WTC11 (cell line): ENCODE results near the gene IRF2. TPM values are rescaled to one million over a fixed set of nuclear protein-coding genes. Genes with fewer than 3 reads are reported as not detected.
A peak's percentile ranks its signal among the peaks of the same experiment; 100 is the strongest.

ENCODE experiments used
- ATAC-seq: fragments of 200-7000 bp; cut with Tn5 transposase; 2 replicates; pipeline ENCODE4 v1.10.0; 2021; ENCODE audit warnings: mild to moderate bottlenecking, moderate library complexity
- CTCF ChIA-PET: fragments of 300-600 bp; sonication (Branson Sonifier 250); formaldehyde crosslinking; loops from one replicate; lab custom pipeline; 2021; ENCODE audit warnings: antibody characterized with exemption; lab: Charles Lee
- POLR2A ChIA-PET: fragments of 350-600 bp; sonication (Branson Sonifier 250); formaldehyde crosslinking; loops from one replicate; lab custom pipeline; 2021; ENCODE audit warnings: antibody characterized with exemption; lab: Charles Lee
- DNase-seq: peaks from one replicate; pipeline ENCODE4 v3.0.0; 2021; ENCODE audit warnings: low spot score
- H3K27ac Mint-ChIP-seq: 2 replicates; pipeline ENCODE4 v1.8.0; 2021; ENCODE audit warnings: mixed read lengths
- H3K27me3 Mint-ChIP-seq: 2 replicates; pipeline ENCODE4 v1.8.0; 2021; ENCODE audit warnings: low read depth, mild to moderate bottlenecking, moderate library complexity, mixed read lengths
- H3K36me3 Mint-ChIP-seq: 2 replicates; pipeline ENCODE4 v1.8.0; 2021; ENCODE audit warnings: mixed read lengths
- H3K4me1 Mint-ChIP-seq: 2 replicates; pipeline ENCODE4 v1.8.0; 2022; ENCODE audit warnings: mixed read lengths
- H3K4me3 Mint-ChIP-seq: 2 replicates; pipeline ENCODE4 v1.8.0; 2021; ENCODE audit warnings: mild to moderate bottlenecking, moderate library complexity, mixed read lengths
- H3K9me3 Mint-ChIP-seq: 2 replicates; pipeline ENCODE4 v1.8.0; 2021; ENCODE audit warnings: mixed read lengths
- CREB1 ChIP-seq: sonication (generic); formaldehyde crosslinking; IDR thresholded peaks from 2 replicates; pipeline ENCODE4 v1.8.0; 2023; ENCODE audit warnings: mild to moderate bottlenecking, missing genetic modification reagents
- EMX1 ChIP-seq: fragments of 250-450 bp; sonication (Bioruptor Pico); IDR thresholded peaks from 2 replicates; pipeline ENCODE4 v1.8.0; 2021; ENCODE audit warnings: mild to moderate bottlenecking
- ESRRA ChIP-seq: sonication (generic); formaldehyde crosslinking; IDR thresholded peaks from 2 replicates; pipeline ENCODE4 v1.8.1; 2022; ENCODE audit warnings: mild to moderate bottlenecking, missing genetic modification reagents, borderline replicate concordance
- ETV6 ChIP-seq: sonication (generic); formaldehyde crosslinking; IDR thresholded peaks from 2 replicates; pipeline ENCODE4 v1.8.1; 2022; ENCODE audit warnings: mild to moderate bottlenecking, missing genetic modification reagents
- FOXK1 ChIP-seq: sonication (generic); formaldehyde crosslinking; IDR thresholded peaks from 2 replicates; pipeline ENCODE4 v1.8.0; 2022; ENCODE audit warnings: mild to moderate bottlenecking, moderate library complexity, missing genetic modification reagents
- GABPB1 ChIP-seq: sonication (generic); formaldehyde crosslinking; IDR thresholded peaks from 2 replicates; pipeline ENCODE4 v1.8.1; 2023; ENCODE audit warnings: mild to moderate bottlenecking, missing genetic modification reagents
- NR2C2 ChIP-seq: sonication (generic); formaldehyde crosslinking; IDR thresholded peaks from 2 replicates; pipeline ENCODE4 v1.8.0; 2022; ENCODE audit warnings: mild to moderate bottlenecking, missing genetic modification reagents
- RORB ChIP-seq: fragments of 250-450 bp; sonication (Bioruptor Pico); IDR thresholded peaks from 2 replicates; pipeline ENCODE4 v1.9.0; 2021; ENCODE audit warnings: mild to moderate bottlenecking
- ZNF121 ChIP-seq: sonication (generic); formaldehyde crosslinking; IDR thresholded peaks from 2 replicates; pipeline ENCODE4 v1.8.0; 2023; ENCODE audit warnings: missing genetic modification reagents
- ZNF671 ChIP-seq: fragments of 250-450 bp; sonication (Bioruptor Pico); IDR thresholded peaks from 2 replicates; pipeline ENCODE4 v1.8.0; 2021; ENCODE audit warnings: mild to moderate bottlenecking
- total RNA-seq: library from RNA; stranded (reverse); gene quantifications from 3 replicates; pipeline ENCODE4 v1.2.3, GENCODE V29; 2021
- TF ChIP-seq, protein P1 (sequence below): sonication (generic); formaldehyde crosslinking; IDR thresholded peaks from 2 replicates; pipeline ENCODE4 v1.8.0; 2022; ENCODE audit warnings: mild to moderate bottlenecking, missing genetic modification reagents
- TF ChIP-seq, protein P2 (sequence below): fragments of 250-450 bp; sonication (Bioruptor Pico); IDR thresholded peaks from 2 replicates; pipeline ENCODE4 v1.9.0; 2021; ENCODE audit warnings: mild to moderate bottlenecking, borderline replicate concordance
- TF ChIP-seq, protein P3 (sequence below): sonication (generic); formaldehyde crosslinking; IDR thresholded peaks from 2 replicates; pipeline ENCODE4 v1.8.1; 2023; ENCODE audit warnings: mild to moderate bottlenecking, missing genetic modification reagents
- TF ChIP-seq, protein P4 (sequence below): sonication (generic); formaldehyde crosslinking; IDR thresholded peaks from 2 replicates; pipeline ENCODE4 v1.8.1; 2022; ENCODE audit warnings: missing genetic modification reagents, borderline replicate concordance

The IRF2 gene
- total RNA-seq, 1 experiment from 2014 or later: 11.8 TPM

DNA sequence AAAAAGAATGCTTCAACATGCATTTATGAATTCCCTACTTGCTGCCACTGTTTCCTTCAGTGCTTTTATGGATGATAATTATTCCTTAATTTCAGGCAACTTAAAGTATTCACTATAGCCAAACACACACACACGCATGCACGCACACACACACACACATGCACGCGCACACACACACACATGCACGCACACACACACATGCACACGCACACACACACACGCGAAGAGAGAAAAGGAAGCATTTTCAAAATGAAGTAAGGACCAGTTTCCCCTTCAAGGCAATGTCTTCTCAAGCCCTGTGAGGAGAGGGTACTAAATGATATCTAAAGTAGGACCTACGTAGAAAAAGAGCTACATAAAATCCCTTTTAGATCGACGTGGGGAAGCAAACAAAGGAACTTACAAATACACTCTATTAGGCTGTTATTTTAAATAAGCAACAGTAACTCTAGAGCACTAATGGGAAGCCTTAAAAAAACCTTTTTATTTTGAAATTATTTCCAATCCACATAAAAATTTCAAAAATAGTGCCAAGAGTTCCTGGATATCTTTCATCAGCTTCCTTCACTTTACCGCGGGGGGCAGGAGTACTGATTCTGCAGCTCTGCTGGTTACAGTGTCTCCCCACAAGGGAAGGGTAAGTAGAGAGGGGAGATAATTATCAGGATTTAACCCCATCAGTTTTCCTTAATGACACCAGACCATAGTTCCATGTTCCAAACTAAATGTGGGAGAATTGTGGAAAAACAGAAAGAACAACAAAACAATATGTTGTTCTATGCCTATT is 13.7 kb downstream of the IRF2 start (continued):
- TF ChIP-seq GABPB1 (CRISPR knock-in tag) (no peak), ESRRA (CRISPR knock-in tag) (no peak), EMX1 (CRISPR knock-in tag) (no peak), CREB1 (no peak), RORB (CRISPR knock-in tag) (no peak)
- TF ChIP-seq, protein P1, sequence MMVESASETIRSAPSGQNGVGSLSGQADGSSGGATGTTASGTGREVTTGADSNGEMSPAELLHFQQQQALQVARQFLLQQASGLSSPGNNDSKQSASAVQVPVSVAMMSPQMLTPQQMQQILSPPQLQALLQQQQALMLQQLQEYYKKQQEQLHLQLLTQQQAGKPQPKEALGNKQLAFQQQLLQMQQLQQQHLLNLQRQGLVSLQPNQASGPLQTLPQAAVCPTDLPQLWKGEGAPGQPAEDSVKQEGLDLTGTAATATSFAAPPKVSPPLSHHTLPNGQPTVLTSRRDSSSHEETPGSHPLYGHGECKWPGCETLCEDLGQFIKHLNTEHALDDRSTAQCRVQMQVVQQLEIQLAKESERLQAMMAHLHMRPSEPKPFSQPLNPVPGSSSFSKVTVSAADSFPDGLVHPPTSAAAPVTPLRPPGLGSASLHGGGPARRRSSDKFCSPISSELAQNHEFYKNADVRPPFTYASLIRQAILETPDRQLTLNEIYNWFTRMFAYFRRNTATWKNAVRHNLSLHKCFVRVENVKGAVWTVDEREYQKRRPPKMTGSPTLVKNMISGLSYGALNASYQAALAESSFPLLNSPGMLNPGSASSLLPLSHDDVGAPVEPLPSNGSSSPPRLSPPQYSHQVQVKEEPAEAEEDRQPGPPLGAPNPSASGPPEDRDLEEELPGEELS (CRISPR knock-in tag): no peak
- TF ChIP-seq, protein P2, sequence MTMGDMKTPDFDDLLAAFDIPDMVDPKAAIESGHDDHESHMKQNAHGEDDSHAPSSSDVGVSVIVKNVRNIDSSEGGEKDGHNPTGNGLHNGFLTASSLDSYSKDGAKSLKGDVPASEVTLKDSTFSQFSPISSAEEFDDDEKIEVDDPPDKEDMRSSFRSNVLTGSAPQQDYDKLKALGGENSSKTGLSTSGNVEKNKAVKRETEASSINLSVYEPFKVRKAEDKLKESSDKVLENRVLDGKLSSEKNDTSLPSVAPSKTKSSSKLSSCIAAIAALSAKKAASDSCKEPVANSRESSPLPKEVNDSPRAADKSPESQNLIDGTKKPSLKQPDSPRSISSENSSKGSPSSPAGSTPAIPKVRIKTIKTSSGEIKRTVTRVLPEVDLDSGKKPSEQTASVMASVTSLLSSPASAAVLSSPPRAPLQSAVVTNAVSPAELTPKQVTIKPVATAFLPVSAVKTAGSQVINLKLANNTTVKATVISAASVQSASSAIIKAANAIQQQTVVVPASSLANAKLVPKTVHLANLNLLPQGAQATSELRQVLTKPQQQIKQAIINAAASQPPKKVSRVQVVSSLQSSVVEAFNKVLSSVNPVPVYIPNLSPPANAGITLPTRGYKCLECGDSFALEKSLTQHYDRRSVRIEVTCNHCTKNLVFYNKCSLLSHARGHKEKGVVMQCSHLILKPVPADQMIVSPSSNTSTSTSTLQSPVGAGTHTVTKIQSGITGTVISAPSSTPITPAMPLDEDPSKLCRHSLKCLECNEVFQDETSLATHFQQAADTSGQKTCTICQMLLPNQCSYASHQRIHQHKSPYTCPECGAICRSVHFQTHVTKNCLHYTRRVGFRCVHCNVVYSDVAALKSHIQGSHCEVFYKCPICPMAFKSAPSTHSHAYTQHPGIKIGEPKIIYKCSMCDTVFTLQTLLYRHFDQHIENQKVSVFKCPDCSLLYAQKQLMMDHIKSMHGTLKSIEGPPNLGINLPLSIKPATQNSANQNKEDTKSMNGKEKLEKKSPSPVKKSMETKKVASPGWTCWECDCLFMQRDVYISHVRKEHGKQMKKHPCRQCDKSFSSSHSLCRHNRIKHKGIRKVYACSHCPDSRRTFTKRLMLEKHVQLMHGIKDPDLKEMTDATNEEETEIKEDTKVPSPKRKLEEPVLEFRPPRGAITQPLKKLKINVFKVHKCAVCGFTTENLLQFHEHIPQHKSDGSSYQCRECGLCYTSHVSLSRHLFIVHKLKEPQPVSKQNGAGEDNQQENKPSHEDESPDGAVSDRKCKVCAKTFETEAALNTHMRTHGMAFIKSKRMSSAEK (CRISPR knock-in tag): no peak
- TF ChIP-seq, protein P3, sequence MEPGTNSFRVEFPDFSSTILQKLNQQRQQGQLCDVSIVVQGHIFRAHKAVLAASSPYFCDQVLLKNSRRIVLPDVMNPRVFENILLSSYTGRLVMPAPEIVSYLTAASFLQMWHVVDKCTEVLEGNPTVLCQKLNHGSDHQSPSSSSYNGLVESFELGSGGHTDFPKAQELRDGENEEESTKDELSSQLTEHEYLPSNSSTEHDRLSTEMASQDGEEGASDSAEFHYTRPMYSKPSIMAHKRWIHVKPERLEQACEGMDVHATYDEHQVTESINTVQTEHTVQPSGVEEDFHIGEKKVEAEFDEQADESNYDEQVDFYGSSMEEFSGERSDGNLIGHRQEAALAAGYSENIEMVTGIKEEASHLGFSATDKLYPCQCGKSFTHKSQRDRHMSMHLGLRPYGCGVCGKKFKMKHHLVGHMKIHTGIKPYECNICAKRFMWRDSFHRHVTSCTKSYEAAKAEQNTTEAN (CRISPR knock-in tag): no peak
- TF ChIP-seq, all 79 proteins: peak for 0

DNA sequence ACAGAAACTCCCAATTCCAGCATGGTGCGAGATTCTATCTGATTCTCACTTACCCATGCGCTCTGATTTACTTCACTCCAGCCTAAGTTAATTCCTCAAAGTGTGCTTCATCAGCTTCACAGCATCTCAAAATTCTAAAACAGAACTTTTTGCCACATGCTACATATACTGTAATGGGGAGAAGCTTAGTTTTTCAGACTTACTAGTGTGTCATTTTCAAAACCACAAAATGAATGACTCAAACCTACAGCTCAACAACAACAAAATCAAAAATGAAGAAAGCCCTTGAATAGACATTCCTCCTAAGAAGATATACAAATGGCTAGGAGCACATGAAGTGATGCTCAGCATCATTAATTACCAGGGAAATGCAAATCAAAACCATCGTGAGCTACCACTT is 14.9 kb downstream of the IRF2 start:
- ChIA-PET POLR2A (interaction anchor here (0.5 kb wide), 1 partner anchor 119 kb away, joined by 3 read pairs; no protein-coding TSS in a partner anchor), CTCF (interaction anchor here (0.9 to 1.1 kb wide), 2 partner anchors 190 to 195 kb away, joined by 3 to 4 read pairs; partner anchors contain the start of genes CASP3 and PRIMPOL)
- peak overlapping the region; percentile 5; the same call in 1 of the 2 replicates for H3K27ac Mint-ChIP-seq
- no peaks in the 10 kb centered on the region for H3K9me3 Mint-ChIP-seq
- no peak for ATAC-seq
- no peaks in the 10 kb centered on the region; the same call in 1 of the 2 replicates for H3K36me3 Mint-ChIP-seq
- H3K4me3 Mint-ChIP-seq: no peak overlapping the region
- H3K4me1 Mint-ChIP-seq: peaks cover 74% of the 10 kb centered on the region
- no peak for TF ChIP-seq ETV6 (CRISPR knock-in tag)
- TF ChIP-seq FOXK1 (CRISPR knock-in tag): no peak
- TF ChIP-seq, protein P4, sequence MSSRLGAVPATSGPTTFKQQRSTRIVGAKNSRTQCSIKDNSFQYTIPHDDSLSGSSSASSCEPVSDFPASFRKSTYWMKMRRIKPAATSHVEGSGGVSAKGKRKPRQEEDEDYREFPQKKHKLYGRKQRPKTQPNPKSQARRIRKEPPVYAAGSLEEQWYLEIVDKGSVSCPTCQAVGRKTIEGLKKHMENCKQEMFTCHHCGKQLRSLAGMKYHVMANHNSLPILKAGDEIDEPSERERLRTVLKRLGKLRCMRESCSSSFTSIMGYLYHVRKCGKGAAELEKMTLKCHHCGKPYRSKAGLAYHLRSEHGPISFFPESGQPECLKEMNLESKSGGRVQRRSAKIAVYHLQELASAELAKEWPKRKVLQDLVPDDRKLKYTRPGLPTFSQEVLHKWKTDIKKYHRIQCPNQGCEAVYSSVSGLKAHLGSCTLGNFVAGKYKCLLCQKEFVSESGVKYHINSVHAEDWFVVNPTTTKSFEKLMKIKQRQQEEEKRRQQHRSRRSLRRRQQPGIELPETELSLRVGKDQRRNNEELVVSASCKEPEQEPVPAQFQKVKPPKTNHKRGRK: no peak
- TF ChIP-seq NR2C2 (CRISPR knock-in tag): no peak
- no peak for TF ChIP-seq ZNF671
- TF ChIP-seq ZNF121 (CRISPR knock-in tag): no peak
- TF ChIP-seq, all 79 proteins: peak for 0
- no peaks in the 10 kb centered on the region for H3K27me3 Mint-ChIP-seq
- DNase-seq: no peak
